Upper lobe of left lung (tissue), 4 donors: ENCODE measurements around the gene ARFGAP1.

Source experiments
- CTCF ChIP-seq, 6 experiments: fragments of 450-650 bp in 4 of 6; fragments of 200-600 bp in 2 of 6; sonication (generic) in 2 of 6; IDR thresholded peaks; one replicate each; pipeline ENCODE4 v1.5.1; 2016 to 2019; ENCODE audit warnings: antibody characterized with exemption in 6 of 6
- EP300 ChIP-seq, 4 donors: sonication (generic); formaldehyde crosslinking; IDR thresholded peaks; one replicate each; pipeline ENCODE4 v1.5.1; 2017; ENCODE audit warnings: antibody characterized with exemption in 4 of 4, control low read depth in 2 of 4

GRCh38 chr20:63244468-63244867 is 28.1 kb upstream of the ARFGAP1 start:
- no peak for TF ChIP-seq EP300 (IDR thresholded peaks at IDR 0.05)
- TF ChIP-seq CTCF (IDR thresholded peaks at IDR 0.05) = no peak
